Hepatocyte (in vitro differentiated cells): ENCODE results near the gene RAP1GAP2. TPM values are rescaled to one million over a fixed set of nuclear protein-coding genes. Genes with fewer than 3 reads are reported as not detected.

Source experiments
- DNase-seq: peaks from one replicate; pipeline ENCODE4 v3.0.0-alpha.2; 2016; ENCODE audit warnings: low spot score
- H2AFZ ChIP-seq: fragments of 200-600 bp; sonication (generic); 2 replicates; pipeline ENCODE4 v1.6.0; 2016; ENCODE audit warnings: antibody characterized with exemption, mild to moderate bottlenecking
- H3K27ac ChIP-seq: fragments of 200-600 bp; sonication (generic); 2 replicates; pipeline ENCODE4 v1.5.1; 2016; ENCODE audit warnings: mild to moderate bottlenecking
- H3K27me3 ChIP-seq: fragments of 200-600 bp; sonication (generic); 2 replicates; pipeline ENCODE4 v1.6.1; 2016
- H3K36me3 ChIP-seq: fragments of 200-600 bp; sonication (generic); replicated peaks from 2 replicates; pipeline ENCODE4 v1.5.1; 2016; ENCODE audit warnings: low read depth; ENCODE audit not compliant: insufficient read depth
- H3K4me1 ChIP-seq: fragments of 200-600 bp; sonication (generic); 2 replicates; pipeline ENCODE4 v1.5.1; 2016; ENCODE audit warnings: mild to moderate bottlenecking, moderate library complexity; ENCODE audit not compliant: insufficient read depth
- H3K4me2 ChIP-seq: fragments of 200-600 bp; sonication (generic); 2 replicates; pipeline ENCODE4 v1.6.0; 2016
- H3K4me3 ChIP-seq: fragments of 200-600 bp; sonication (generic); 2 replicates; pipeline ENCODE4 v1.5.1; 2016; ENCODE audit warnings: mild to moderate bottlenecking
- H3K79me2 ChIP-seq: fragments of 200-600 bp; sonication (generic); 2 replicates; pipeline ENCODE4 v1.6.0; 2017; ENCODE audit warnings: mild to moderate bottlenecking
- H3K9me2 ChIP-seq: fragments of 200-600 bp; sonication (generic); replicated peaks from 2 replicates; pipeline ENCODE4 v1.6.0; 2017; ENCODE audit warnings: mild to moderate bottlenecking; ENCODE audit not compliant: insufficient read depth
- H3K9me3 ChIP-seq: fragments of 200-600 bp; sonication (generic); 2 replicates; pipeline ENCODE4 v1.5.1; 2016; ENCODE audit warnings: low read depth, mild to moderate bottlenecking
- H4K20me1 ChIP-seq: fragments of 200-600 bp; sonication (generic); 2 replicates; pipeline ENCODE4 v1.6.0; 2016; ENCODE audit warnings: mild to moderate bottlenecking; ENCODE audit not compliant: insufficient read depth, poor library complexity, severe bottlenecking
- EZH2 ChIP-seq: fragments of 200-600 bp; sonication (generic); IDR thresholded peaks from 2 replicates; pipeline ENCODE4 v1.6.1; 2016; ENCODE audit warnings: antibody characterized with exemption, mild to moderate bottlenecking, borderline replicate concordance
- EZH2phosphoT487 ChIP-seq: fragments of 200-600 bp; sonication (generic); IDR thresholded peaks from one replicate; pipeline ENCODE4 v1.6.1; 2018; ENCODE audit warnings: antibody characterized with exemption, mild to moderate bottlenecking, low read depth, moderate library complexity; ENCODE audit not compliant: unreplicated experiment, severe bottlenecking
- WGBS: methylation state at CpG from one replicate; pipeline ENCODE4 v1.1.6; 2016; ENCODE audit warnings: low lambda C conversion rate; ENCODE audit errors: missing lambda C conversion rate; 5-methylcytosine and 5-hydroxymethylcytosine counted together
- polyA plus RNA-seq: library from polyadenylated mRNA; unstranded; fragments of >200 nt; fragmentation: Nextera tagmentation; extraction: Ambion mirVana; gene quantifications from 2 replicates; pipeline ENCODE4 v1.2.1, GENCODE V29; 2016
- total RNA-seq: library from RNA; depleted of rRNA; stranded (reverse); fragments of >200 nt; gene quantifications from 2 replicates; pipeline ENCODE4 v1.2.3, GENCODE V29; 2014
- TF ChIP-seq, protein P1 (sequence below): fragments of 200-600 bp; sonication (generic); IDR thresholded peaks from 2 replicates; pipeline ENCODE4 v1.5.1; 2016; ENCODE audit warnings: antibody characterized with exemption, mild to moderate bottlenecking; ENCODE audit not compliant: poor library complexity

Gene RAP1GAP2
- total and polyA plus RNA-seq, 2 experiments from 2014 or later, result 3.0 to 10.0 TPM

DNA sequence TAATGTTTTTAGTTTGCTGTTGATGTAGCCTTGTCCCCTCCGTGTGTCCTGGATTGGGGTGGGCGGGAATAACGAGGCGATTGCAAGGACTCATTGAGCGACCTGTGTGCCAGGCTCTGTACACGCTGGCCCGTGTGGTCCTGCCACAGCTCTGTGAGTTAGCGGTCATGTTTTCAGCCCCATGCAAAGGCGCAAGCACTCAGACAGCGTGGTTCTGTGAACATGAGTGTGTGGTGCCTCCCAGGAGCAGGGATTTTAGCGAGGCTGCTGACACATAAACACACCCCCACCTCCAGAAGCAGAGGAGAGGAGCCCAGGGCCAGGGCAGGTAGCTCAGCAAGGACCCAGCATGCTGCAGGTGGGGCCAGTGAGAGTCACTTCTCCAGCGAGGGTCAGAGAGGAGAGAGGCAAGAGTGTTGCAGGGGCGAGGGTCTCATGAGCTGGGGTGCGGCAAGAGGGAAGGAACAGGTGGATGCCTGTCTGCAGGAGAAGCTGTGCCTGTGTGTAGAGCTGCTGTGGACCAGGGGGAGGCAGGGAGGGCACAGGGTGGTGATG lies 151.8 kb downstream of the RAP1GAP2 start:
- Histone ChIP-seq H3K4me2 (no peak overlapping the region), H3K4me3 (no peak overlapping the region), H2AFZ (no peak overlapping the region), H3K36me3 (no peaks in the 10 kb centered on the region), H3K9me2 (no peaks in the 10 kb centered on the region), H3K9me3 (no peaks in the 10 kb centered on the region), H3K79me2 (no peaks in the 10 kb centered on the region), H3K27me3 (no peaks in the 10 kb centered on the region), H4K20me1 (no peaks in the 10 kb centered on the region), H3K4me1 (no peaks in the 10 kb centered on the region), H3K27ac (no peak overlapping the region)
- TF ChIP-seq, protein P1, sequence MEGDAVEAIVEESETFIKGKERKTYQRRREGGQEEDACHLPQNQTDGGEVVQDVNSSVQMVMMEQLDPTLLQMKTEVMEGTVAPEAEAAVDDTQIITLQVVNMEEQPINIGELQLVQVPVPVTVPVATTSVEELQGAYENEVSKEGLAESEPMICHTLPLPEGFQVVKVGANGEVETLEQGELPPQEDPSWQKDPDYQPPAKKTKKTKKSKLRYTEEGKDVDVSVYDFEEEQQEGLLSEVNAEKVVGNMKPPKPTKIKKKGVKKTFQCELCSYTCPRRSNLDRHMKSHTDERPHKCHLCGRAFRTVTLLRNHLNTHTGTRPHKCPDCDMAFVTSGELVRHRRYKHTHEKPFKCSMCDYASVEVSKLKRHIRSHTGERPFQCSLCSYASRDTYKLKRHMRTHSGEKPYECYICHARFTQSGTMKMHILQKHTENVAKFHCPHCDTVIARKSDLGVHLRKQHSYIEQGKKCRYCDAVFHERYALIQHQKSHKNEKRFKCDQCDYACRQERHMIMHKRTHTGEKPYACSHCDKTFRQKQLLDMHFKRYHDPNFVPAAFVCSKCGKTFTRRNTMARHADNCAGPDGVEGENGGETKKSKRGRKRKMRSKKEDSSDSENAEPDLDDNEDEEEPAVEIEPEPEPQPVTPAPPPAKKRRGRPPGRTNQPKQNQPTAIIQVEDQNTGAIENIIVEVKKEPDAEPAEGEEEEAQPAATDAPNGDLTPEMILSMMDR, result no peak
- TF ChIP-seq EZH2 (no peak), EZH2phosphoT487 (no peak)
- WGBS, result 84% methylated on average over 13 of the region's 14 CpGs
- DNase-seq, result no peak

DNA sequence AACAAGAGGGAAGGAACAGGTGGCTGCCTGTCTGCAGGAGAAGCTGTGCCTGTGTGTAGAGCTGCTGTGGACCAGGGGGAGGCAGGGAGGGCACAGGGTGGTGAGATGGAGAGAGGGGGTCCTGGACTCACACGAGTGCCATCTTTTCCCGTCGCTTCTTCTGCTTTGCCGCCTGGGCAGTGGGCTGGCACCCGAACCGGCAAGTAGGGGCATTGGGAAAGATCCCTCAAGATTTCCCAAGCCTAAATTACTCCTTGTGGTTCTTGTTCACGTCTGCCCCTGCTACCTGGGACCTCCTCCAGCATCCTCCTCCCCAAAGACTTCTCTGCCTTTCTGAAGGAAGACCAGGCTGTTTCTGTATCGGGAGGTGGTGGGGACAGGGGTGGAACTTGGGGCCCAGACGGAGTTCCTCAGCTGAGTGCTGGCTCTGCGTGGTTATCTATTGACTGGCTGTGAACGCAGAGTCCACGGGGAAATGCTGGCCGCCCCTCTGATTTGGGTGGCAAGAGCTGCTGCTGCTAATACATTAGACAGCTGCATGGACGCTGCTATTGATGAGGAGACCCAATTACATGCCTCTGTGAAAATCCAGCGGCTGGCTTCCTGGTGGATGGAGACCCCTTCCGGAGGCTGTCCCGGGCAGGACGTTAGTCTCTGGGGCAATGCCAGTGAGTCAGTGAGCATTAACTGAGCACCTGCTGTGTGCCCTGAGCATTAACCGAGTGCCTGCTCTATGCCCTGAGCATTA lies 152.7 kb downstream of the RAP1GAP2 start:
- no peak overlapping the region for H3K4me3 ChIP-seq
- no peaks in the 10 kb centered on the region for H3K27me3 ChIP-seq
- H3K9me3 ChIP-seq, result no peaks in the 10 kb centered on the region
- no peak overlapping the region for H3K27ac ChIP-seq
- H3K9me2 ChIP-seq, result no peaks in the 10 kb centered on the region
- no peak for DNase-seq
- no peaks in the 10 kb centered on the region for H3K36me3 ChIP-seq
- no peaks in the 10 kb centered on the region for H4K20me1 ChIP-seq
- no peak overlapping the region for H2AFZ ChIP-seq
- TF ChIP-seq EZH2, result no peak
- TF ChIP-seq, protein P1, result no peak
- TF ChIP-seq EZH2phosphoT487, result no peak
- no peak overlapping the region for H3K4me2 ChIP-seq
- H3K79me2 ChIP-seq, result no peaks in the 10 kb centered on the region
- H3K4me1 ChIP-seq, result no peaks in the 10 kb centered on the region
- WGBS, result 87% methylated on average over 19 of the region's 19 CpGs

DNA sequence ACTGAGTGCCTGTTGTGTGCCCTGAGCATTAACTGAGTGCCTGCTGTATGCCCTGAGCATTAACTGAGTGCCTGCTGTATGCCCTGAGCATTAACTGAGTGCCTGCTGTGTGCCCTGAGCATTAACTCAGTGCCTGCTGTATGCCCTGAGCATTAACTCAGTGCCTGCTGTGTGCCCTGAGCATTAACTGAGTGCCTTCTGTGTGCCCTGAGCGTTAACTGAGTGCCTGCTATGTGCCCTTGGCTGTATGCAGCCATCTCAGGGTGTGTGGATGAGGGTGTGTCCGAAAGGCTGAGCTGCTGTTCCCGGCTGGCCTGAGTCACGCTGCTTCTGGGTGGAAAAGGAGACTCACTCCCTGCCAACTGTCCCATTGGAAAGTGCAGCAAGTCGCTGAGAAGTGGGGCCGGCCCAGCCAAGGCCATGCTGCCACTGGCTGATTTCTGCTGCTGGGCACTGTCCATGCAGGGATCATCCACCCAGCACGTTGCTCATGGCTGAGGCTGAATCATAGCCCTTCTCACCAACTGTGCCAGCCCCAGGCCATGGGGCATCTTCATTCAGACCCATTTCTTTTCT lies 153.3 kb downstream of the RAP1GAP2 start:
- no peaks in the 10 kb centered on the region for H4K20me1 ChIP-seq
- no peak overlapping the region for H3K27ac ChIP-seq
- no peaks in the 10 kb centered on the region for H3K9me2 ChIP-seq
- H3K4me3 ChIP-seq, result no peak overlapping the region
- no peaks in the 10 kb centered on the region for H3K9me3 ChIP-seq
- TF ChIP-seq EZH2phosphoT487, result no peak
- TF ChIP-seq, protein P1, result no peak
- TF ChIP-seq EZH2, result no peak
- no peaks in the 10 kb centered on the region for H3K4me1 ChIP-seq
- H3K36me3 ChIP-seq, result no peaks in the 10 kb centered on the region
- H2AFZ ChIP-seq, result no peak overlapping the region
- DNase-seq, result no peak
- H3K79me2 ChIP-seq, result no peaks in the 10 kb centered on the region
- H3K4me2 ChIP-seq, result no peak overlapping the region
- no peaks in the 10 kb centered on the region for H3K27me3 ChIP-seq
- WGBS, result 88% methylated on average over 7 of the region's 7 CpGs
